Liver (tissue), 9 donors: ENCODE results near the gene GAS2L3. TPM values are rescaled to one million over a fixed set of nuclear protein-coding genes. Genes with fewer than 3 reads are reported as not detected.

Experiments used
- DNase-seq: peaks from one replicate; pipeline ENCODE4 v3.0.0-alpha.2; 2017; ENCODE audit warnings: low spot score
- H3K27ac ChIP-seq, 2 donors: one replicate each; pipeline ENCODE4 v1.7.0; 2013; ENCODE audit warnings: inconsistent platforms in 2 of 2, low read length in 2 of 2, control low read depth in 1 of 2, low read depth in 1 of 2, mild to moderate bottlenecking in 1 of 2
- H3K27me3 ChIP-seq, 4 donors: one replicate each; pipeline versions ENCODE4 v1.6.1 to v1.7.0; 2013; ENCODE audit warnings: low read length in 3 of 4, inconsistent platforms in 1 of 4, mild to moderate bottlenecking in 1 of 4, moderate library complexity in 1 of 4; ENCODE audit not compliant: control insufficient read depth in 4 of 4, insufficient read depth in 4 of 4
- H3K36me3 ChIP-seq, 4 donors: one replicate each; pipeline versions ENCODE4 v1.6.1 to v1.7.0; 2013; ENCODE audit warnings: low read length in 3 of 4, mild to moderate bottlenecking in 3 of 4, low read depth in 1 of 4, moderate library complexity in 1 of 4; ENCODE audit not compliant: control insufficient read depth in 4 of 4, insufficient read depth in 3 of 4
- H3K4me1 ChIP-seq, 4 donors: one replicate each; pipeline versions ENCODE4 v1.6.1 to v1.7.0; 2013; ENCODE audit warnings: low read length in 3 of 4, mild to moderate bottlenecking in 3 of 4, moderate library complexity in 1 of 4; ENCODE audit not compliant: control insufficient read depth in 4 of 4, insufficient read depth in 4 of 4
- H3K4me3 ChIP-seq, 3 donors: one replicate each; pipeline versions ENCODE4 v1.6.1 to v1.7.0; 2013; ENCODE audit warnings: low read length in 3 of 3, control low read depth in 1 of 3, low read depth in 1 of 3, mild to moderate bottlenecking in 1 of 3
- H3K9ac ChIP-seq, 2 donors: one replicate each; pipeline ENCODE4 v1.7.0; 2013; ENCODE audit warnings: low read length in 2 of 2, mild to moderate bottlenecking in 2 of 2, moderate library complexity in 2 of 2, control low read depth in 1 of 2, low read depth in 1 of 2
- H3K9me3 ChIP-seq, 4 donors: one replicate each; pipeline versions ENCODE4 v1.6.1 to v1.7.0; 2013; ENCODE audit warnings: low read length in 3 of 4; ENCODE audit not compliant: control insufficient read depth in 4 of 4
- EGR1 ChIP-seq, 2 donors: IDR thresholded peaks; 2 replicates each; pipeline ENCODE4 v1.6.1; 2016 to 2018; ENCODE audit warnings: antibody characterized with exemption in 2 of 2, low read depth in 2 of 2
- FOXA1 ChIP-seq: IDR thresholded peaks from 2 replicates; pipeline ENCODE4 v1.6.1; 2016; ENCODE audit warnings: antibody characterized with exemption
- FOXA2 ChIP-seq: IDR thresholded peaks from 2 replicates; pipeline ENCODE4 v1.6.1; 2016; ENCODE audit warnings: antibody characterized with exemption
- GABPA ChIP-seq, 2 donors: IDR thresholded peaks in 1 of 2; conservative IDR thresholded peaks in 1 of 2; 2 replicates each; pipeline ENCODE4 v1.6.1; 2016; ENCODE audit warnings: antibody characterized with exemption in 2 of 2, mild to moderate bottlenecking in 1 of 2, moderate library complexity in 1 of 2
- HNF4A ChIP-seq, 2 donors: conservative IDR thresholded peaks; 2 replicates each; pipeline ENCODE4 v1.6.1; 2016; ENCODE audit warnings: antibody characterized with exemption in 2 of 2, mild to moderate bottlenecking in 2 of 2
- HNF4G ChIP-seq: IDR thresholded peaks from 2 replicates; pipeline ENCODE4 v1.6.1; 2016; ENCODE audit warnings: antibody characterized with exemption
- JUND ChIP-seq, 2 donors: IDR thresholded peaks; 2 replicates each; pipeline ENCODE4 v1.6.1; 2016; ENCODE audit warnings: antibody characterized with exemption in 2 of 2
- MAX ChIP-seq: IDR thresholded peaks from 2 replicates; pipeline ENCODE4 v1.6.1; 2016; ENCODE audit warnings: antibody characterized with exemption
- RAD21 ChIP-seq, 2 donors: IDR thresholded peaks; 2 replicates each; pipeline ENCODE4 v1.6.1; 2016; ENCODE audit warnings: antibody characterized with exemption in 2 of 2, mild to moderate bottlenecking in 2 of 2
- REST ChIP-seq: IDR thresholded peaks from 2 replicates; pipeline ENCODE4 v1.6.1; 2016; ENCODE audit warnings: antibody characterized with exemption, mild to moderate bottlenecking
- RXRA ChIP-seq, 2 donors: IDR thresholded peaks; 2 replicates each; pipeline ENCODE4 v1.6.1; 2017 to 2018; ENCODE audit warnings: antibody characterized with exemption in 2 of 2, mild to moderate bottlenecking in 1 of 2
- SP1 ChIP-seq: IDR thresholded peaks from 2 replicates; pipeline ENCODE4 v1.6.1; 2018; ENCODE audit warnings: antibody characterized with exemption, mild to moderate bottlenecking
- TAF1 ChIP-seq: conservative IDR thresholded peaks from 2 replicates; pipeline ENCODE4 v1.6.1; 2016; ENCODE audit warnings: antibody characterized with exemption, mild to moderate bottlenecking
- YY1 ChIP-seq: IDR thresholded peaks from 2 replicates; pipeline ENCODE4 v1.6.1; 2016; ENCODE audit warnings: antibody characterized with exemption, mild to moderate bottlenecking
- ZBTB33 ChIP-seq: IDR thresholded peaks from 2 replicates; pipeline ENCODE4 v1.6.1; 2016; ENCODE audit warnings: antibody characterized with exemption
- WGBS: extraction: QIAGEN DNeasy Blood & Tissue Kit; methylation state at CpG from one replicate; pipeline ENCODE4 v1.1.7; 2013; 5-methylcytosine and 5-hydroxymethylcytosine counted together
- polyA plus RNA-seq, 2 donors: library from polyadenylated mRNA; stranded (reverse) in 1 of 2; unstranded in 1 of 2; fragments of 200-250 nt in 1 of 2; fragments of >200 nt in 1 of 2; fragmentation: Nextera tagmentation in 1 of 2; extraction: Ambion mirVana in 1 of 2; gene quantifications; one replicate each; pipeline versions ENCODE4 v1.2.1 to v1.2.3, GENCODE V29; 2013 to 2015
- total RNA-seq, 2 donors: library from RNA; depleted of rRNA; stranded (reverse); fragments of >200 nt; gene quantifications; one replicate each; pipeline ENCODE4 v1.2.3, GENCODE V29; 2014
- donor health status: healthy.
- donor health status: healthy.
- donor health status: healthy.
- donor health status: healthy.
- donor health status: healthy.

GAS2L3 gene
- total and polyA plus RNA-seq, 4 donors: 0.76 to 17.6 (median 2.4) TPM

GRCh38 chr12:100584256-100584655, 10.8 kb downstream of the GAS2L3 start:
- H3K36me3 ChIP-seq: no peaks in the 10 kb centered on the region
- no peaks in the 10 kb centered on the region for H3K4me1 ChIP-seq
- H3K9ac ChIP-seq: no peak overlapping the region
- WGBS: 81% methylated on average over 3 of the region's 3 CpGs
- DNase-seq: no peak
- H3K4me3 ChIP-seq: no peak overlapping the region
- no peak overlapping the region for H3K27ac ChIP-seq
- no peaks in the 10 kb centered on the region for H3K27me3 ChIP-seq
- TF ChIP-seq TAF1 (no peak), RXRA (IDR thresholded peaks at IDR 0.05) (no peak), SP1 (no peak), JUND (IDR thresholded peaks at IDR 0.05) (no peak), GABPA (IDR thresholded peaks at IDR 0.05 in 1 of 2, conservative IDR thresholded peaks at IDR 0.05 in 1 of 2) (no peak), EGR1 (IDR thresholded peaks at IDR 0.05; ENCODE audit: low read depth in 2 of 2) (no peak), HNF4A (conservative IDR thresholded peaks at IDR 0.05) (no peak), MAX (no peak), ZBTB33 (no peak), HNF4G (no peak), RAD21 (IDR thresholded peaks at IDR 0.05) (no peak), FOXA1 (no peak), YY1 (no peak), FOXA2 (no peak), REST (no peak)
- peaks cover 0 to 5% (median 1%) of the 10 kb centered on the region in 4 donors for H3K9me3 ChIP-seq

GRCh38 chr12:100591979-100592378, 18.5 kb downstream of the GAS2L3 start:
- Histone ChIP-seq H3K36me3 (no peaks in the 10 kb centered on the region), H3K4me3 (no peak overlapping the region), H3K27ac (no peak overlapping the region), H3K9ac (no peak overlapping the region), H3K9me3 (peaks cover 0 to 2% (median 0%) of the 10 kb centered on the region in 4 donors), H3K4me1 (no peaks in the 10 kb centered on the region), H3K27me3 (no peaks in the 10 kb centered on the region)
- DNase-seq: no peak
- 89% methylated on average over 4 of the region's 4 CpGs for WGBS
- TF ChIP-seq REST: no peak
- no peak for TF ChIP-seq SP1
- no peak for TF ChIP-seq EGR1 (IDR thresholded peaks at IDR 0.05; ENCODE audit: low read depth in 2 of 2)
- TF ChIP-seq RAD21 (IDR thresholded peaks at IDR 0.05): no peak
- TF ChIP-seq GABPA (IDR thresholded peaks at IDR 0.05 in 1 of 2, conservative IDR thresholded peaks at IDR 0.05 in 1 of 2): no peak
- no peak for TF ChIP-seq TAF1
- TF ChIP-seq ZBTB33: no peak
